ENCODE results near the gene CHURC1. TPM values are rescaled to one million over a fixed set of nuclear protein-coding genes. Genes with fewer than 3 reads are reported as not detected.

The CHURC1 gene
- total and polyA plus RNA-seq, 2 of the 13 experiments (the other 11 are each of a cell fraction or from before 2014, with no cell fraction given): 41.1 to 74.4 TPM

DNA sequence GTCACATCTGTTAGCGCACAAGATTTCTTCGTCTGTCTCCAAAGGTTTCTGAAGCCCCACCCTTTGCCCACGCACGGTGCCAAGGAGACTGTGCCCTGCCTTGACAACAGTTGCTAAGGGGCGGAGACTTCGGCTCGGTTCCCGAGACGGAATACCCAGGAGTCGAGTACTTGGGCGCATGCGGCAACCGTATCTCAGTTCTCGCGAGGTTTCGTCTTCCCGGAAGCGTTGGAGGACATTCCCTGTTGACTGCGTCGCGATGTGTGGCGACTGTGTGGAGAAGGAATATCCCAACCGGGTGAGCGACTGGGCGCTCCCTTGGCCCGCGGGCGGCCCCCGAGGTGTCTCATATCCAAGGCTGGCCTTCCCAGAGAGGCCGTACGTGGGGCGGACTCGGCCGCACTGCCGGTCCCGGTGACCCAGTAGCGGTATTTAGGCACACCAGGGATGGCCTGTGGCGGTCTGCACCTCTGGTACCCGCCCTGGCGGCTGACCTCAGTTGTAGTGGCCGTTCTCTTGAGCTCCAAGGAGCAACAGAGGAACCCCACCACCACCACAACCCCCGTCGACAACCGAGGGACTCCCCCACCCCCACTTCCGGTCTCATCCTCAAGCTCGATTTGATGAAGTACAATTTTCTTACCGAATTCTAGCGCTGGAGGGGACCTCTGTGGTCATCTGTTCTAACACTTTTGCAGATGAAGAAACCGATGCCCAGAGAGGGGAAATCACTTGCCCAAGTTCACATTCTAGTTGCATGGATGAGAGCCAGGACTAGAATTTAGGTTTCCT is at the start of gene CHURC1 (continued):
- TF ChIP-seq ZNF10 (CRISPR knock-in tag; IDR thresholded peaks at IDR 0.05; ENCODE audit: borderline replicate concordance, low read depth) (no peak), MIXL1 (CRISPR knock-in tag; IDR thresholded peaks at IDR 0.05) (no peak), ARNT (IDR thresholded peaks at IDR 0.05) (no peak), ZNF329 (CRISPR knock-in tag; IDR thresholded peaks at IDR 0.05; ENCODE audit: low read depth) (no peak), KDM5B (CRISPR knock-in tag; IDR thresholded peaks at IDR 0.05; ENCODE audit: borderline replicate concordance) (peak; percentile 80; the same call in 1 of the 2 replicates), AHR (CRISPR knock-in tag; IDR thresholded peaks at IDR 0.05) (0 out of 2 replicates have a peak, but pooled peaks have one; percentile 59), RCOR2 (CRISPR knock-in tag; IDR thresholded peaks at IDR 0.05) (no peak), EEA1 (CRISPR knock-in tag; IDR thresholded peaks at IDR 0.05; ENCODE audit: borderline replicate concordance) (no peak), ZNF7 (CRISPR knock-in tag; IDR thresholded peaks at IDR 0.05) (no peak), HNRNPLL (IDR thresholded peaks at IDR 0.05; ENCODE audit: low read depth, low read length, poor library complexity, severe bottlenecking) (no peak), ZNF263 (CRISPR knock-in tag; IDR thresholded peaks at IDR 0.05) (no peak; the same call in 1 of the 2 replicates), GTF3A (CRISPR knock-in tag; conservative IDR thresholded peaks at IDR 0.05) (no peak), SUZ12 (IDR thresholded peaks at IDR 0.05; ENCODE audit: low read depth, low read length) (no peak), ZNF30 (CRISPR knock-in tag; IDR thresholded peaks at IDR 0.05) (no peak), ZFP41 (CRISPR knock-in tag; IDR thresholded peaks at IDR 0.05; ENCODE audit: borderline replicate concordance) (no peak), CREB1 (IDR thresholded peaks at IDR 0.05) (no peak), CREB1 (CRISPR knock-in tag; IDR thresholded peaks at IDR 0.05) (no peak), HNRNPL (IDR thresholded peaks at IDR 0.05; ENCODE audit: low read depth, low read length) (peak; percentile 76), ZNF552 (CRISPR knock-in tag; IDR thresholded peaks at IDR 0.05; ENCODE audit: borderline replicate concordance) (no peak)
- TF ChIP-seq, protein P1, sequence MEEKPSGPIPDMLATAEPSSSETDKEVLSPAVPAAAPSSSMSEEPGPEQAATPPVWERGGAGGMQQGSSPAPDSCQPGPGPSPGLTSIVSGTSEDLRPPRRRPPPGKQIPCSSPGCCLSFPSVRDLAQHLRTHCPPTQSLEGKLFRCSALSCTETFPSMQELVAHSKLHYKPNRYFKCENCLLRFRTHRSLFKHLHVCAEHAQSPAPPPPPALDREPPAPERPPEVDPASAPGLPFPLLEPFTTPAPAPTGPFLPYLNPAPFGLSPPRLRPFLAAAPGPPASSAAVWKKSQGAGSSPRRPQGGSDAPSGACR (CRISPR knock-in tag; IDR thresholded peaks at IDR 0.05): no peak
- TF ChIP-seq, protein P2, sequence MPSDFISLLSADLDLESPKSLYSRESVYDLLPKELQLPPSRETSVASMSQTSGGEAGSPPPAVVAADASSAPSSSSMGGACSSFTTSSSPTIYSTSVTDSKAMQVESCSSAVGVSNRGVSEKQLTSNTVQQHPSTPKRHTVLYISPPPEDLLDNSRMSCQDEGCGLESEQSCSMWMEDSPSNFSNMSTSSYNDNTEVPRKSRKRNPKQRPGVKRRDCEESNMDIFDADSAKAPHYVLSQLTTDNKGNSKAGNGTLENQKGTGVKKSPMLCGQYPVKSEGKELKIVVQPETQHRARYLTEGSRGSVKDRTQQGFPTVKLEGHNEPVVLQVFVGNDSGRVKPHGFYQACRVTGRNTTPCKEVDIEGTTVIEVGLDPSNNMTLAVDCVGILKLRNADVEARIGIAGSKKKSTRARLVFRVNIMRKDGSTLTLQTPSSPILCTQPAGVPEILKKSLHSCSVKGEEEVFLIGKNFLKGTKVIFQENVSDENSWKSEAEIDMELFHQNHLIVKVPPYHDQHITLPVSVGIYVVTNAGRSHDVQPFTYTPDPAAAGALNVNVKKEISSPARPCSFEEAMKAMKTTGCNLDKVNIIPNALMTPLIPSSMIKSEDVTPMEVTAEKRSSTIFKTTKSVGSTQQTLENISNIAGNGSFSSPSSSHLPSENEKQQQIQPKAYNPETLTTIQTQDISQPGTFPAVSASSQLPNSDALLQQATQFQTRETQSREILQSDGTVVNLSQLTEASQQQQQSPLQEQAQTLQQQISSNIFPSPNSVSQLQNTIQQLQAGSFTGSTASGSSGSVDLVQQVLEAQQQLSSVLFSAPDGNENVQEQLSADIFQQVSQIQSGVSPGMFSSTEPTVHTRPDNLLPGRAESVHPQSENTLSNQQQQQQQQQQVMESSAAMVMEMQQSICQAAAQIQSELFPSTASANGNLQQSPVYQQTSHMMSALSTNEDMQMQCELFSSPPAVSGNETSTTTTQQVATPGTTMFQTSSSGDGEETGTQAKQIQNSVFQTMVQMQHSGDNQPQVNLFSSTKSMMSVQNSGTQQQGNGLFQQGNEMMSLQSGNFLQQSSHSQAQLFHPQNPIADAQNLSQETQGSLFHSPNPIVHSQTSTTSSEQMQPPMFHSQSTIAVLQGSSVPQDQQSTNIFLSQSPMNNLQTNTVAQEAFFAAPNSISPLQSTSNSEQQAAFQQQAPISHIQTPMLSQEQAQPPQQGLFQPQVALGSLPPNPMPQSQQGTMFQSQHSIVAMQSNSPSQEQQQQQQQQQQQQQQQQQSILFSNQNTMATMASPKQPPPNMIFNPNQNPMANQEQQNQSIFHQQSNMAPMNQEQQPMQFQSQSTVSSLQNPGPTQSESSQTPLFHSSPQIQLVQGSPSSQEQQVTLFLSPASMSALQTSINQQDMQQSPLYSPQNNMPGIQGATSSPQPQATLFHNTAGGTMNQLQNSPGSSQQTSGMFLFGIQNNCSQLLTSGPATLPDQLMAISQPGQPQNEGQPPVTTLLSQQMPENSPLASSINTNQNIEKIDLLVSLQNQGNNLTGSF (CRISPR knock-in tag; IDR thresholded peaks at IDR 0.05): no peak
- TF ChIP-seq, protein P3, sequence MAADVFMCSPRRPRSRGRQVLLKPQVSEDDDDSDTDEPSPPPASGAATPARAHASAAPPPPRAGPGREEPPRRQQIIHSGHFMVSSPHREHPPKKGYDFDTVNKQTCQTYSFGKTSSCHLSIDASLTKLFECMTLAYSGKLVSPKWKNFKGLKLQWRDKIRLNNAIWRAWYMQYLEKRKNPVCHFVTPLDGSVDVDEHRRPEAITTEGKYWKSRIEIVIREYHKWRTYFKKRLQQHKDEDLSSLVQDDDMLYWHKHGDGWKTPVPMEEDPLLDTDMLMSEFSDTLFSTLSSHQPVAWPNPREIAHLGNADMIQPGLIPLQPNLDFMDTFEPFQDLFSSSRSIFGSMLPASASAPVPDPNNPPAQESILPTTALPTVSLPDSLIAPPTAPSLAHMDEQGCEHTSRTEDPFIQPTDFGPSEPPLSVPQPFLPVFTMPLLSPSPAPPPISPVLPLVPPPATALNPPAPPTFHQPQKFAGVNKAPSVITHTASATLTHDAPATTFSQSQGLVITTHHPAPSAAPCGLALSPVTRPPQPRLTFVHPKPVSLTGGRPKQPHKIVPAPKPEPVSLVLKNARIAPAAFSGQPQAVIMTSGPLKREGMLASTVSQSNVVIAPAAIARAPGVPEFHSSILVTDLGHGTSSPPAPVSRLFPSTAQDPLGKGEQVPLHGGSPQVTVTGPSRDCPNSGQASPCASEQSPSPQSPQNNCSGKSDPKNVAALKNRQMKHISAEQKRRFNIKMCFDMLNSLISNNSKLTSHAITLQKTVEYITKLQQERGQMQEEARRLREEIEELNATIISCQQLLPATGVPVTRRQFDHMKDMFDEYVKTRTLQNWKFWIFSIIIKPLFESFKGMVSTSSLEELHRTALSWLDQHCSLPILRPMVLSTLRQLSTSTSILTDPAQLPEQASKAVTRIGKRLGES (CRISPR knock-in tag; IDR thresholded peaks at IDR 0.05; ENCODE audit: borderline replicate concordance): no peak
